MM.1S (cell line): ENCODE measurements around the gene HDHD5.

ENCODE experiments used
- EZH2 ChIP-seq: fragments of 300-600 bp; sonication (generic); optimal IDR thresholded peaks from 2 replicates; pipeline ENCODE3; 2017; ENCODE audit warnings: low read depth, mild to moderate bottlenecking, antibody characterized with exemption, low read length, mixed read lengths
- EZH2phosphoT487 ChIP-seq: fragments of 300-600 bp; sonication (generic); IDR thresholded peaks from 2 replicates; pipeline ENCODE4 v1.6.1; 2018; ENCODE audit warnings: antibody characterized with exemption, low read length
- TF ChIP-seq, protein P1 (sequence below): fragments of 300-600 bp; sonication (generic); IDR thresholded peaks from 2 replicates; pipeline ENCODE4 v1.5.1; 2016; ENCODE audit warnings: antibody characterized with exemption, low read length, mixed read lengths

DNA sequence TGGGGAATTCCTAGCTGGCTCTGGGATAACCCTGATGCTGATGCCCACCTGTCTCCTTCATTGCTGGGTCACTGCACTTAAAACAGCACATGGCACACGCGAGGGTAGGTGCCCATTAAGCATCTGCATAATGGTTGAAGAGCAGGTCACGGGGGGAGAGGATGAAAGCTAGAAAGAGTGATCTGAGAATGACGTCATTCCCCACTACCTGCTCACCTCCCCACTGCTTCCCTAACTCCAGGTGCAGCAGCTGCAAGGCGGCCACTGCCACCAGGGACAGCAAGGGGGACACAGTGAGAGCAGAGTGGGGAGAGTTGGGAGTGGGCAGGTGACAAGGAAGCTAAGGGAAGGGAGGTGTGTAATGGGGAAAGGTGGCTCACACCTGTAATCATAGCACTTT, 33.1 kb upstream of the HDHD5 start:
- TF ChIP-seq EZH2 (no peak), EZH2phosphoT487 (no peak)
- TF ChIP-seq, protein P1, sequence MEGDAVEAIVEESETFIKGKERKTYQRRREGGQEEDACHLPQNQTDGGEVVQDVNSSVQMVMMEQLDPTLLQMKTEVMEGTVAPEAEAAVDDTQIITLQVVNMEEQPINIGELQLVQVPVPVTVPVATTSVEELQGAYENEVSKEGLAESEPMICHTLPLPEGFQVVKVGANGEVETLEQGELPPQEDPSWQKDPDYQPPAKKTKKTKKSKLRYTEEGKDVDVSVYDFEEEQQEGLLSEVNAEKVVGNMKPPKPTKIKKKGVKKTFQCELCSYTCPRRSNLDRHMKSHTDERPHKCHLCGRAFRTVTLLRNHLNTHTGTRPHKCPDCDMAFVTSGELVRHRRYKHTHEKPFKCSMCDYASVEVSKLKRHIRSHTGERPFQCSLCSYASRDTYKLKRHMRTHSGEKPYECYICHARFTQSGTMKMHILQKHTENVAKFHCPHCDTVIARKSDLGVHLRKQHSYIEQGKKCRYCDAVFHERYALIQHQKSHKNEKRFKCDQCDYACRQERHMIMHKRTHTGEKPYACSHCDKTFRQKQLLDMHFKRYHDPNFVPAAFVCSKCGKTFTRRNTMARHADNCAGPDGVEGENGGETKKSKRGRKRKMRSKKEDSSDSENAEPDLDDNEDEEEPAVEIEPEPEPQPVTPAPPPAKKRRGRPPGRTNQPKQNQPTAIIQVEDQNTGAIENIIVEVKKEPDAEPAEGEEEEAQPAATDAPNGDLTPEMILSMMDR, result no peak
